WTC11 (cell line): ENCODE data around the gene ZFHX2. TPM values are rescaled to one million over a fixed set of nuclear protein-coding genes. Genes with fewer than 3 reads are reported as not detected.
"Not testable (repeated sequence)": the region's sequence is repeated elsewhere in the genome, so short reads cannot be mapped to it uniquely, and the experiment has no call there.

ENCODE experiments used
- ATAC-seq: fragments of 200-7000 bp; cut with Tn5 transposase; 2 replicates; pipeline ENCODE4 v1.10.0; 2021; ENCODE audit warnings: mild to moderate bottlenecking, moderate library complexity
- CTCF ChIA-PET: fragments of 300-600 bp; sonication (Branson Sonifier 250); formaldehyde crosslinking; loops from one replicate; lab custom pipeline; 2021; ENCODE audit warnings: antibody characterized with exemption; lab: Charles Lee
- POLR2A ChIA-PET: fragments of 350-600 bp; sonication (Branson Sonifier 250); formaldehyde crosslinking; loops from one replicate; lab custom pipeline; 2021; ENCODE audit warnings: antibody characterized with exemption; lab: Charles Lee
- DNase-seq: peaks from one replicate; pipeline ENCODE4 v3.0.0; 2021; ENCODE audit warnings: low spot score
- H3K27ac Mint-ChIP-seq: 2 replicates; pipeline ENCODE4 v1.8.0; 2021; ENCODE audit warnings: mixed read lengths
- H3K27me3 Mint-ChIP-seq: 2 replicates; pipeline ENCODE4 v1.8.0; 2021; ENCODE audit warnings: low read depth, mild to moderate bottlenecking, moderate library complexity, mixed read lengths
- H3K36me3 Mint-ChIP-seq: 2 replicates; pipeline ENCODE4 v1.8.0; 2021; ENCODE audit warnings: mixed read lengths
- H3K4me1 Mint-ChIP-seq: 2 replicates; pipeline ENCODE4 v1.8.0; 2022; ENCODE audit warnings: mixed read lengths
- H3K4me3 Mint-ChIP-seq: 2 replicates; pipeline ENCODE4 v1.8.0; 2021; ENCODE audit warnings: mild to moderate bottlenecking, moderate library complexity, mixed read lengths
- H3K9me3 Mint-ChIP-seq: 2 replicates; pipeline ENCODE4 v1.8.0; 2021; ENCODE audit warnings: mixed read lengths
- CBFB ChIP-seq: sonication (generic); formaldehyde crosslinking; IDR thresholded peaks from 2 replicates; pipeline ENCODE4 v1.8.1; 2022; ENCODE audit warnings: mild to moderate bottlenecking, low read depth, missing genetic modification reagents
- CREB1 ChIP-seq: sonication (generic); formaldehyde crosslinking; IDR thresholded peaks from 2 replicates; pipeline ENCODE4 v1.8.0; 2023; ENCODE audit warnings: mild to moderate bottlenecking, missing genetic modification reagents
- CTCF ChIP-seq: fragments of 200-600 bp; IDR thresholded peaks from 2 replicates; pipeline ENCODE4 v1.8.0; 2022; ENCODE audit warnings: antibody characterized with exemption
- ELF4 ChIP-seq: sonication (generic); formaldehyde crosslinking; IDR thresholded peaks from 2 replicates; pipeline ENCODE4 v1.8.1; 2022; ENCODE audit warnings: low read depth, mild to moderate bottlenecking, moderate library complexity, missing genetic modification reagents
- GRHL2 ChIP-seq: fragments of 250-450 bp; sonication (Bioruptor Pico); IDR thresholded peaks from 2 replicates; pipeline ENCODE4 v1.8.0; 2022; ENCODE audit warnings: mild to moderate bottlenecking, moderate library complexity; ENCODE audit not compliant: insufficient replicate concordance, severe bottlenecking
- HMGXB4 ChIP-seq: sonication (generic); formaldehyde crosslinking; IDR thresholded peaks from 2 replicates; pipeline ENCODE4 v1.8.1; 2023; ENCODE audit warnings: mild to moderate bottlenecking, moderate library complexity, missing genetic modification reagents
- IRF2 ChIP-seq: sonication (generic); formaldehyde crosslinking; IDR thresholded peaks from 2 replicates; pipeline ENCODE4 v1.8.0; 2022; ENCODE audit warnings: low read depth, missing genetic modification reagents, borderline replicate concordance
- KAT7 ChIP-seq: sonication (generic); formaldehyde crosslinking; IDR thresholded peaks from 2 replicates; pipeline ENCODE4 v1.8.1; 2023; ENCODE audit warnings: missing genetic modification reagents, mild to moderate bottlenecking, borderline replicate concordance
- MXD4 ChIP-seq: fragments of 250-450 bp; sonication (Bioruptor Pico); IDR thresholded peaks from 2 replicates; pipeline ENCODE4 v1.8.0; 2021; ENCODE audit warnings: mild to moderate bottlenecking, moderate library complexity, borderline replicate concordance
- MYBL2 ChIP-seq: sonication (generic); formaldehyde crosslinking; IDR thresholded peaks from 2 replicates; pipeline ENCODE4 v1.8.1; 2023; ENCODE audit warnings: mild to moderate bottlenecking, moderate library complexity, missing genetic modification reagents
- NFE2L1 ChIP-seq: sonication (generic); formaldehyde crosslinking; IDR thresholded peaks from 2 replicates; pipeline ENCODE4 v1.8.1; 2023; ENCODE audit warnings: missing genetic modification reagents
- PREB ChIP-seq: sonication (generic); formaldehyde crosslinking; IDR thresholded peaks from 2 replicates; pipeline ENCODE4 v1.8.1; 2022; ENCODE audit warnings: mild to moderate bottlenecking, missing genetic modification reagents, moderate library complexity, borderline replicate concordance
- SOX15 ChIP-seq: fragments of 250-450 bp; sonication (Bioruptor Pico); IDR thresholded peaks from 2 replicates; pipeline ENCODE4 v1.9.0; 2021; ENCODE audit warnings: mild to moderate bottlenecking
- TEAD1 ChIP-seq: sonication (generic); formaldehyde crosslinking; IDR thresholded peaks from 2 replicates; pipeline ENCODE4 v1.8.0; 2022; ENCODE audit warnings: mild to moderate bottlenecking, missing genetic modification reagents
- TP53 ChIP-seq: sonication (generic); formaldehyde crosslinking; IDR thresholded peaks from 2 replicates; pipeline ENCODE4 v1.8.1; 2023; ENCODE audit warnings: mild to moderate bottlenecking, missing genetic modification reagents
- ZMAT4 ChIP-seq: fragments of 250-450 bp; sonication (Bioruptor Pico); IDR thresholded peaks from 2 replicates; pipeline ENCODE4 v1.9.0; 2021; ENCODE audit warnings: mild to moderate bottlenecking
- ZNF121 ChIP-seq: sonication (generic); formaldehyde crosslinking; IDR thresholded peaks from 2 replicates; pipeline ENCODE4 v1.8.0; 2023; ENCODE audit warnings: missing genetic modification reagents
- ZNF138 ChIP-seq: sonication (generic); formaldehyde crosslinking; conservative IDR thresholded peaks from 2 replicates; pipeline ENCODE4 v1.8.1; 2022; ENCODE audit warnings: mild to moderate bottlenecking, moderate library complexity, missing genetic modification reagents
- ZNF263 ChIP-seq: sonication (generic); formaldehyde crosslinking; IDR thresholded peaks from 2 replicates; pipeline ENCODE4 v1.8.1; 2022; ENCODE audit warnings: low read depth, mild to moderate bottlenecking, moderate library complexity, missing genetic modification reagents
- ZNF512 ChIP-seq: sonication (generic); formaldehyde crosslinking; IDR thresholded peaks from 2 replicates; pipeline ENCODE4 v1.8.1; 2022; ENCODE audit warnings: missing genetic modification reagents, borderline replicate concordance
- ZNF671 ChIP-seq: fragments of 250-450 bp; sonication (Bioruptor Pico); IDR thresholded peaks from 2 replicates; pipeline ENCODE4 v1.8.0; 2021; ENCODE audit warnings: mild to moderate bottlenecking
- ZSCAN18 ChIP-seq: fragments of 250-450 bp; sonication (Bioruptor Pico); IDR thresholded peaks from 2 replicates; pipeline ENCODE4 v2.1.2; 2022; ENCODE audit warnings: mild to moderate bottlenecking, moderate library complexity
- total RNA-seq: library from RNA; stranded (reverse); gene quantifications from 3 replicates; pipeline ENCODE4 v1.2.3, GENCODE V29; 2021

ZFHX2 gene
- total RNA-seq, 1 experiment from 2014 or later, result 16.4 TPM

GRCh38 chr14:23600322-23600707 lies 48.8 kb upstream of the ZFHX2 start:
- ATAC-seq (no peak), DNase-seq (no peak)
- Mint-ChIP-seq H3K27ac (no peak overlapping the region), H3K36me3 (no peaks in the 10 kb centered on the region), H3K4me1 (no peaks in the 10 kb centered on the region), H3K27me3 (peaks cover 3% of the 10 kb centered on the region; the same call in 1 of the 2 replicates), H3K9me3 (0 out of 2 replicates have a peak, but pooled peaks cover 3% of the 10 kb centered on the region), H3K4me3 (no peak overlapping the region)
- no peak for TF ChIP-seq GRHL2
- no peak for TF ChIP-seq MXD4 (CRISPR knock-in tag)
- no peak for TF ChIP-seq KAT7 (CRISPR knock-in tag)
- TF ChIP-seq IRF2 (CRISPR knock-in tag), result no peak
- no peak for TF ChIP-seq ELF4 (CRISPR knock-in tag)
- no peak for TF ChIP-seq CBFB
- no peak for TF ChIP-seq ZNF263 (CRISPR knock-in tag)
- TF ChIP-seq ZMAT4, result no peak
- TF ChIP-seq NFE2L1, result no peak
- TF ChIP-seq ZNF671 (CRISPR knock-in tag), result no peak
- TF ChIP-seq ZNF512 (CRISPR knock-in tag), result no peak
- CTCF ChIA-PET, result interaction anchor here (1.5 kb wide), 1 partner anchor 12 kb away, joined by 8 read pairs; no protein-coding TSS in a partner anchor
- POLR2A ChIA-PET, result no interaction called here

- H3K36me3 Mint-ChIP-seq, H3K27ac Mint-ChIP-seq, DNase-seq, ATAC-seq, H3K27me3 Mint-ChIP-seq, H3K9me3 Mint-ChIP-seq, H3K4me3 Mint-ChIP-seq: not testable (repeated sequence)
- POLR2A ChIA-PET, result interaction anchor here (0.7 kb wide), 1 partner anchor 22 kb away, joined by 3 read pairs; no protein-coding TSS in a partner anchor
- H3K4me1 Mint-ChIP-seq, result peaks cover 12% of the 10 kb centered on the region
- CTCF ChIA-PET, result interaction anchor here (1.4 kb wide), 1 partner anchor 38 kb away, joined by 10 read pairs; no protein-coding TSS in a partner anchor
These were observed 42.6 kb upstream of the ZFHX2 start for GRCh38 chr14:23594191-23594590.

- Mint-ChIP-seq H3K27me3 (peaks cover 13% of the 10 kb centered on the region), H3K9me3 (no peaks in the 10 kb centered on the region), H3K36me3 (peaks cover 3% of the 10 kb centered on the region; the same call in 1 of the 2 replicates), H3K4me1 (peaks cover 20% of the 10 kb centered on the region), H3K27ac (no peak overlapping the region), H3K4me3 (no peak overlapping the region)
- CTCF ChIA-PET, result interaction anchor here (1.1 to 3.6 kb wide), 5 partner anchors 10 to 320 kb away, joined by 4 to 38 read pairs (median 10); partner anchors contain the start of gene JPH4
- DNase-seq (no peak), ATAC-seq (no peak)
- POLR2A ChIA-PET, result no interaction called here
- TF ChIP-seq ZNF121 (CRISPR knock-in tag) (0 out of 2 replicates have a peak, but pooled peaks have one; percentile 24), TP53 (CRISPR knock-in tag) (no peak), CREB1 (CRISPR knock-in tag) (no peak), ELF4 (CRISPR knock-in tag) (no peak)
These were observed 38.6 kb upstream of the ZFHX2 start for GRCh38 chr14:23590198-23590597.

GRCh38 chr14:23589606-23590005 lies 38.0 kb upstream of the ZFHX2 start:
- Mint-ChIP-seq H3K4me1 (peaks cover 20% of the 10 kb centered on the region), H3K4me3 (no peak overlapping the region), H3K27me3 (peaks cover 13% of the 10 kb centered on the region), H3K27ac (no peak overlapping the region), H3K9me3 (no peaks in the 10 kb centered on the region), H3K36me3 (peaks cover 3% of the 10 kb centered on the region; the same call in 1 of the 2 replicates)
- DNase-seq, result no peak
- no peak for ATAC-seq
- POLR2A ChIA-PET, result interaction anchor here (1.1 kb wide), 1 partner anchor 42 kb away, joined by 5 read pairs; no protein-coding TSS in a partner anchor
- CTCF ChIA-PET, result interaction anchor here (0.6 to 2.7 kb wide), 46 partner anchors 8 to 519 kb away, joined by 3 to 103 read pairs (median 5); partner anchors contain the start of genes DHRS4, JPH4 and PCK2
- TF ChIP-seq MYBL2 (CRISPR knock-in tag), result no peak
- TF ChIP-seq ZSCAN18 (CRISPR knock-in tag), result no peak
- no peak for TF ChIP-seq HMGXB4 (CRISPR knock-in tag)
- no peak for TF ChIP-seq ZNF138
- TF ChIP-seq PREB (CRISPR knock-in tag), result no peak
- no peak for TF ChIP-seq SOX15 (CRISPR knock-in tag)
- no peak for TF ChIP-seq TEAD1 (CRISPR knock-in tag)
- TF ChIP-seq CTCF, result no peak
